Mesothelial cell of epicardium (in vitro differentiated cells): ENCODE results near the gene SRSF10. TPM values are rescaled to one million over a fixed set of nuclear protein-coding genes. Genes with fewer than 3 reads are reported as not detected.

Experiments
- DNase-seq, 2 experiments: peaks; one replicate each; pipeline ENCODE4 v3.0.0; 2021; ENCODE audit warnings: low spot score in 2 of 2; ENCODE audit not compliant: unreplicated experiment in 2 of 2
- H3K27ac Mint-ChIP-seq: 2 replicates; pipeline ENCODE4 v1.8.0; 2021; ENCODE audit warnings: mixed read lengths
- H3K27me3 Mint-ChIP-seq: 2 replicates; pipeline ENCODE4 v1.8.0; 2021; ENCODE audit warnings: low read depth, mixed read lengths
- H3K36me3 Mint-ChIP-seq: 2 replicates; pipeline ENCODE4 v1.8.0; 2021; ENCODE audit warnings: mixed read lengths
- H3K4me1 Mint-ChIP-seq: 2 replicates; pipeline ENCODE4 v1.8.0; 2021; ENCODE audit warnings: mixed read lengths
- H3K4me3 Mint-ChIP-seq: 2 replicates; pipeline ENCODE4 v1.8.0; 2021; ENCODE audit warnings: mild to moderate bottlenecking, moderate library complexity, mixed read lengths
- H3K9me3 Mint-ChIP-seq: 2 replicates; pipeline ENCODE4 v1.8.0; 2021; ENCODE audit warnings: mixed read lengths
- CTCF ChIP-seq: fragments of 200-600 bp; sonication (generic); IDR thresholded peaks from one replicate; pipeline ENCODE4 v1.5.0; 2021; ENCODE audit warnings: antibody characterized with exemption; ENCODE audit not compliant: unreplicated experiment
- total RNA-seq: library from RNA; stranded (reverse); gene quantifications from 3 replicates; pipeline ENCODE4 v1.2.1, GENCODE V29; 2021

Gene SRSF10
- 201 to 216 TPM (median 208 TPM) in 3 replicates for total RNA-seq

- Mint-ChIP-seq H3K27me3 (no peaks in the 10 kb centered on the region), H3K4me3 (peak within 1 kb of the TSS; percentile 87), H3K4me1 (peaks cover 60% of the 10 kb centered on the region), H3K36me3 (peaks cover 3% of the 10 kb centered on the region), H3K9me3 (no peaks in the 10 kb centered on the region), H3K27ac (peak within 1 kb of the TSS; percentile 97)
- TF ChIP-seq CTCF: no peak
- DNase-seq: peak; percentile 95 to 96
Observed at GRCh38 chr1:23979881-23980727, at the start of gene SRSF10. SRSF10 (minus strand) TSS chr1:23980327; CDS start chr1:23980255, 72 bp downstream.

GRCh38 chr1:24027838-24028468 is 47.8 kb upstream of the SRSF10 start:
- Mint-ChIP-seq H3K27ac (peak overlapping the region; percentile 1), H3K4me1 (peaks cover 9% of the 10 kb centered on the region), H3K36me3 (no peaks in the 10 kb centered on the region), H3K4me3 (no peak overlapping the region), H3K27me3 (no peaks in the 10 kb centered on the region), H3K9me3 (no peaks in the 10 kb centered on the region)
- no peak for TF ChIP-seq CTCF
- DNase-seq: no peak

- no peaks in the 10 kb centered on the region for H3K27me3 Mint-ChIP-seq
- no peak overlapping the region for H3K4me3 Mint-ChIP-seq
- TF ChIP-seq CTCF: no peak
- peaks cover 48% of the 10 kb centered on the region for H3K4me1 Mint-ChIP-seq
- H3K36me3 Mint-ChIP-seq: no peaks in the 10 kb centered on the region
- no peaks in the 10 kb centered on the region for H3K9me3 Mint-ChIP-seq
- no peak for DNase-seq
- H3K27ac Mint-ChIP-seq: peak overlapping the region; percentile 92
Observed at GRCh38 chr1:24022581-24023361, 42.6 kb upstream of the SRSF10 start.

- H3K9me3 Mint-ChIP-seq: no peaks in the 10 kb centered on the region
- no peaks in the 10 kb centered on the region for H3K36me3 Mint-ChIP-seq
- H3K27ac Mint-ChIP-seq: peak overlapping the region; percentile 92
Observed at GRCh38 chr1:24021403-24022266, 41.5 kb upstream of the SRSF10 start.

More at GRCh38 chr1:24021403-24022266, 41.5 kb upstream of the SRSF10 start:
- no peak for DNase-seq
- no peak for TF ChIP-seq CTCF
- Mint-ChIP-seq H3K27me3 (no peaks in the 10 kb centered on the region), H3K4me1 (peaks cover 57% of the 10 kb centered on the region), H3K4me3 (no peak overlapping the region)
